OCI-LY1 (cell line): Measurements from ENCODE around the gene LDLR.

ENCODE experiments used
- CTCF ChIP-seq: fragments of 200-600 bp; sonication (generic), shearing (Covaris generic); IDR thresholded peaks from 2 replicates; pipeline ENCODE4 v1.5.1; 2017; ENCODE audit warnings: mild to moderate bottlenecking, antibody characterized with exemption, low read length, moderate library complexity, mixed read lengths
- EZH2 ChIP-seq: fragments of 200-600 bp; sonication (generic), shearing (Covaris generic); IDR thresholded peaks from 2 replicates; pipeline ENCODE4 v1.8.0; 2017; ENCODE audit warnings: borderline replicate concordance, mixed run types, mild to moderate bottlenecking, antibody characterized with exemption, low read length, moderate library complexity, mixed read lengths

DNA sequence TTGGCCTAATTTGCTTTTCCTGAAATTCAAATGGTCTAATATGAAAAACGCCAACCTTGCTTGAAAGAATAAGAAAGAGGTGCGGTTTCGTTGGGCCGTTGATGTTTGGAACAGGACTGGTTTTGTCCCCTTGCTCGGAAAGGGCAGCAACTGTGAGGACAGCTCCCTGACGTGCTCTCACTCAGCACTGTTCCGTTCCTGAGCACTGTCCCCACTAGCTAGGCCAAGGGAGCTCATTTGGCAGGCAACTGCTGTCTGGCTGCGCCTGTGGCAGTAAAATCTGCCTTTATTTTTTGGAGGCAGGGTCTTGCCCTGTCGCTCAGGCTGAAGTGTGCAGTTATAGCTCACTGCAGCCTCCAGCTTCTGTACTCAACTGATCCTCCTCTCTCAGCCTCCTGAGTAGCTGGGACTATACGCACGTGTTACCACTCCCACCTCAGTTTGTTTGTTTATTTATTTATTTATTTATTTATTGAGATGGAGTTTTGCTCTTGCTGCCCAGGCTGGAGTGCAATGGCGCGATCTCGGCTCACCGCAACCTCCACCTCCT, 4.5 kb downstream of the LDLR start:
- TF ChIP-seq CTCF: no peak
- TF ChIP-seq EZH2: no peak
